Transverse colon (tissue), 4 donors: ENCODE results near the gene PRG3.

ENCODE experiments used
- CTCF ChIP-seq, 5 experiments: fragments of 200-600 bp in 3 of 5; fragments of 450-650 bp in 2 of 5; sonication (generic) in 3 of 5; IDR thresholded peaks; 1 replicate in 2 of 5; 2 replicates in 3 of 5; pipeline ENCODE4 v1.5.1; 2016 to 2017; ENCODE audit warnings: antibody characterized with exemption in 5 of 5, inconsistent platforms in 3 of 5, mild to moderate bottlenecking in 2 of 5, moderate library complexity in 1 of 5
- EP300 ChIP-seq: sonication (generic); formaldehyde crosslinking; IDR thresholded peaks from one replicate; pipeline ENCODE4 v1.6.1; 2017; ENCODE audit warnings: antibody characterized with exemption, low read depth
- POLR2A ChIP-seq: fragments of 450-650 bp; IDR thresholded peaks from one replicate; pipeline ENCODE4 v1.6.1; 2016; ENCODE audit warnings: antibody characterized with exemption, mild to moderate bottlenecking, moderate library complexity
- POLR2AphosphoS5 ChIP-seq, 3 donors: sonication (generic); formaldehyde crosslinking; IDR thresholded peaks; one replicate each; pipeline ENCODE4 v1.6.1; 2016; ENCODE audit warnings: antibody characterized with exemption in 3 of 3

- no peak for TF ChIP-seq POLR2A
- TF ChIP-seq POLR2AphosphoS5 (IDR thresholded peaks at IDR 0.05), result no peak
- TF ChIP-seq CTCF (IDR thresholded peaks at IDR 0.05), result no peak
- TF ChIP-seq EP300, result no peak
Measured at GRCh38 chr11:57336111-57336666, 44.8 kb downstream of the PRG3 start.
